PC-9 (cell line): ENCODE data around the gene PTGER3.
A peak's percentile ranks its signal among the peaks of the same experiment; 100 is the strongest.

ENCODE experiments used
- EZH2 ChIP-seq: fragments of 200-600 bp; sonication (generic); IDR thresholded peaks from 2 replicates; pipeline ENCODE4 v1.8.0; 2017; ENCODE audit warnings: antibody characterized with exemption, low read depth
- TF ChIP-seq, protein P1 (sequence below): fragments of 200-600 bp; sonication (generic); conservative IDR thresholded peaks from 2 replicates; pipeline ENCODE4 v1.6.1; 2017; ENCODE audit warnings: mixed run types, antibody characterized with exemption, mild to moderate bottlenecking, moderate library complexity

GRCh38 chr1:71093938-71094337 lies 46.3 kb upstream of the PTGER3 start:
- TF ChIP-seq, protein P1, sequence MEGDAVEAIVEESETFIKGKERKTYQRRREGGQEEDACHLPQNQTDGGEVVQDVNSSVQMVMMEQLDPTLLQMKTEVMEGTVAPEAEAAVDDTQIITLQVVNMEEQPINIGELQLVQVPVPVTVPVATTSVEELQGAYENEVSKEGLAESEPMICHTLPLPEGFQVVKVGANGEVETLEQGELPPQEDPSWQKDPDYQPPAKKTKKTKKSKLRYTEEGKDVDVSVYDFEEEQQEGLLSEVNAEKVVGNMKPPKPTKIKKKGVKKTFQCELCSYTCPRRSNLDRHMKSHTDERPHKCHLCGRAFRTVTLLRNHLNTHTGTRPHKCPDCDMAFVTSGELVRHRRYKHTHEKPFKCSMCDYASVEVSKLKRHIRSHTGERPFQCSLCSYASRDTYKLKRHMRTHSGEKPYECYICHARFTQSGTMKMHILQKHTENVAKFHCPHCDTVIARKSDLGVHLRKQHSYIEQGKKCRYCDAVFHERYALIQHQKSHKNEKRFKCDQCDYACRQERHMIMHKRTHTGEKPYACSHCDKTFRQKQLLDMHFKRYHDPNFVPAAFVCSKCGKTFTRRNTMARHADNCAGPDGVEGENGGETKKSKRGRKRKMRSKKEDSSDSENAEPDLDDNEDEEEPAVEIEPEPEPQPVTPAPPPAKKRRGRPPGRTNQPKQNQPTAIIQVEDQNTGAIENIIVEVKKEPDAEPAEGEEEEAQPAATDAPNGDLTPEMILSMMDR = peak; percentile 64
- TF ChIP-seq EZH2 = no peak
